Measurements from ENCODE around the gene C1GALT1C1L. TPM values are rescaled to one million over a fixed set of nuclear protein-coding genes. Genes with fewer than 3 reads are reported as not detected.

C1GALT1C1L gene
- total and polyA plus RNA-seq, 2 of the 4 experiments (the other 2 are of a cell fraction) = 0.36 to 0.63 TPM

DNA sequence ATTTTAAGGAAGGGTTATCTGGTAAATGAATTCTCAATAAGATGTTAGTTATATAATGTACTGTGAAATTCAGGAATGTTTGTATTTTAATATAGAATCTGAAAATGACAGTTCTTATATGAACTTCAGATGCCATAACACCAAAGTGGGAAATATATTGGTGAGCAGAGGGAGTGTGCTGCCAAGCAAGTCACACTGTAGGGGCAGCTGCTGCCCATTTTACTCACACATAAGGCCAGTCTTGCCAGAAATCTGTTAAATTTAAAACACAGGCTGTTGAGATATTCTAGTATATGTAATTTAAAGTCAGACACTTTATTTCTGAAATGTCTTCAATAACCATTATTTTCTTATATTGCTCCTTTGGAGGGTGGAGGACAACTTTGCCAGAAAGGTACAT lies 34.6 kb upstream of the C1GALT1C1L start:
- no peak overlapping the region for H3K27ac ChIP-seq (ENCODE audit: insufficient read depth, low read length)
- H2BK120ac ChIP-seq (ENCODE audit: low read depth, low read length) = no peak overlapping the region
- H2AK5ac ChIP-seq (ENCODE audit: low read depth, low read length) = no peak overlapping the region
- no peaks in the 10 kb centered on the region for H4K20me1 ChIP-seq (ENCODE audit: insufficient read depth, low read length)
- BruUV-seq (replicated peaks) = no TSS peak
- intact Hi-C loops (cut with micrococcal nuclease) = no loop called here
- no peak overlapping the region for H2AK9ac ChIP-seq (replicated peaks; ENCODE audit: low read depth, low read length, poor library complexity)
- no peak overlapping the region for H4K5ac ChIP-seq (ENCODE audit: low read depth, low read length)
- H3K79me1 ChIP-seq (ENCODE audit: low read depth in 1 of 2, low read length in 2 of 2) = no peaks in the 10 kb centered on the region
- H2BK20ac ChIP-seq (ENCODE audit: low read depth, low read length) = no peak overlapping the region
- no peak overlapping the region for H3K4me2 ChIP-seq (ENCODE audit: low read depth, low read length)
- in situ Hi-C loops (cut with MboI; ENCODE audit: low sequenced_read_pairs) = no loop called here
- no peak overlapping the region for H3K4me3 ChIP-seq (ENCODE audit: insufficient read depth, low read depth, low read length)
- H3K36me3 ChIP-seq (ENCODE audit: control insufficient read depth, insufficient read depth, low read length) = peaks cover 2% of the 10 kb centered on the region; the same call in 1 of the 2 replicates
- no peak overlapping the region for H3K9ac ChIP-seq (ENCODE audit: low read depth, low read length)
- peaks cover 5% of the 10 kb centered on the region; the same call in 1 of the 2 replicates for H3K4me1 ChIP-seq (ENCODE audit: control insufficient read depth, insufficient read depth, low read length)
- H4K8ac ChIP-seq (ENCODE audit: low read depth in 2 of 2, low read length in 2 of 2) = no peak overlapping the region
- no peak overlapping the region for H3K23ac ChIP-seq (ENCODE audit: low read depth, low read length)
- H3K18ac ChIP-seq (ENCODE audit: low read depth, low read length) = no peak overlapping the region
- POLR2A ChIA-PET (ENCODE audit: unreplicated experiment) = no interaction called here
- no peak overlapping the region for H3K14ac ChIP-seq (replicated peaks; ENCODE audit: low read depth, low read length)
- no peak overlapping the region for H3K4ac ChIP-seq (ENCODE audit: low read depth, low read length)
- no peak overlapping the region for H2AFZ ChIP-seq (replicated peaks; ENCODE audit: low read length, poor library complexity)
- H3K56ac ChIP-seq (ENCODE audit: extremely low read depth, insufficient read depth, low read length) = no peak overlapping the region
- H4K91ac ChIP-seq (ENCODE audit: insufficient read depth, low read depth, low read length) = no peak overlapping the region
- TF ChIP-seq CEBPB (IDR thresholded peaks at IDR 0.05; ENCODE audit: low read depth, low read length) (no peak), RCOR1 (IDR thresholded peaks at IDR 0.05; ENCODE audit: insufficient replicate concordance, low read length) (no peak), MAFK (IDR thresholded peaks at IDR 0.05; ENCODE audit: low read depth, low read length) (no peak)
- TF ChIP-seq, protein P1, sequence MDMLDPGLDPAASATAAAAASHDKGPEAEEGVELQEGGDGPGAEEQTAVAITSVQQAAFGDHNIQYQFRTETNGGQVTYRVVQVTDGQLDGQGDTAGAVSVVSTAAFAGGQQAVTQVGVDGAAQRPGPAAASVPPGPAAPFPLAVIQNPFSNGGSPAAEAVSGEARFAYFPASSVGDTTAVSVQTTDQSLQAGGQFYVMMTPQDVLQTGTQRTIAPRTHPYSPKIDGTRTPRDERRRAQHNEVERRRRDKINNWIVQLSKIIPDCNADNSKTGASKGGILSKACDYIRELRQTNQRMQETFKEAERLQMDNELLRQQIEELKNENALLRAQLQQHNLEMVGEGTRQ (IDR thresholded peaks at IDR 0.05; ENCODE audit: low read depth, low read length) = no peak
- CTCF ChIA-PET = no interaction called here
- dilution Hi-C loops (cut with HindIII; ENCODE audit: low sequenced_read_pairs, unreplicated experiment) = no loop called here
- ATAC-seq (ENCODE audit: low read depth) (no peak), DNase-seq (no peak)
- no peaks in the 10 kb centered on the region for H3K9me3 ChIP-seq (ENCODE audit: control insufficient read depth, insufficient read depth, low read length)
- H3K9me1 ChIP-seq (ENCODE audit: insufficient read depth, low read length) = no peaks in the 10 kb centered on the region
- H2BK15ac ChIP-seq (ENCODE audit: low read depth, low read length) = no peak overlapping the region
- no peak overlapping the region for H2BK5ac ChIP-seq (ENCODE audit: low read depth, low read length, poor library complexity, severe bottlenecking)
- H3K27me3 ChIP-seq (ENCODE audit: control insufficient read depth, insufficient read depth, low read length) = no peaks in the 10 kb centered on the region

All from IMR-90 (cell line).